GM23338 (cell line): ENCODE results near the gene ZNF790. TPM values are rescaled to one million over a fixed set of nuclear protein-coding genes. Genes with fewer than 3 reads are reported as not detected.

Experiments
- ATAC-seq: fragments of 200-7000 bp; cut with Tn5 transposase; 3 replicates; pipeline ENCODE4 v1.9.1; 2020
- DNase-seq: peaks from one replicate; pipeline ENCODE4 v3.0.0-alpha.2; 2015; ENCODE audit warnings: low spot score
- H2AFZ ChIP-seq: fragments of 200-600 bp; sonication (generic); 2 replicates; pipeline ENCODE4 v1.8.0; 2016; ENCODE audit warnings: antibody characterized with exemption, mild to moderate bottlenecking, moderate library complexity
- H3F3A ChIP-seq: fragments of 200-600 bp; sonication (generic); replicated peaks from 2 replicates; pipeline ENCODE4 v1.8.0; 2017; ENCODE audit warnings: antibody characterized with exemption, mixed run types, low read depth
- H3K27ac ChIP-seq: fragments of 200-600 bp; sonication (generic); 2 replicates; pipeline ENCODE4 v1.6.1; 2016; ENCODE audit warnings: low read depth
- H3K27me3 ChIP-seq: fragments of 200-600 bp; sonication (generic); 2 replicates; pipeline ENCODE4 v1.8.0; 2016; ENCODE audit warnings: mild to moderate bottlenecking, mixed run types, moderate library complexity; ENCODE audit not compliant: insufficient read depth
- H3K36me3 ChIP-seq: fragments of 200-600 bp; sonication (generic); 2 replicates; pipeline ENCODE4 v1.8.0; 2016; ENCODE audit warnings: mild to moderate bottlenecking; ENCODE audit not compliant: insufficient read depth
- H3K4me1 ChIP-seq: fragments of 200-600 bp; sonication (generic); 2 replicates; pipeline ENCODE4 v1.8.0; 2016; ENCODE audit warnings: mild to moderate bottlenecking, moderate library complexity; ENCODE audit not compliant: insufficient read depth
- H3K4me2 ChIP-seq: fragments of 200-600 bp; sonication (generic); 2 replicates; pipeline ENCODE4 v1.7.1; 2017; ENCODE audit warnings: mixed run types
- H3K4me3 ChIP-seq: fragments of 200-600 bp; sonication (generic); 2 replicates; pipeline ENCODE4 v1.6.1; 2016; ENCODE audit warnings: mixed run types
- H3K79me2 ChIP-seq: fragments of 200-600 bp; sonication (generic); replicated peaks from 2 replicates; pipeline ENCODE4 v1.8.0; 2017; ENCODE audit warnings: mild to moderate bottlenecking; ENCODE audit not compliant: insufficient read depth
- H3K9me2 ChIP-seq: fragments of 200-600 bp; sonication (generic); 2 replicates; pipeline ENCODE4 v1.8.0; 2017; ENCODE audit not compliant: insufficient read depth
- H4K20me1 ChIP-seq: fragments of 200-600 bp; sonication (generic); replicated peaks from 2 replicates; pipeline ENCODE4 v1.8.0; 2017; ENCODE audit warnings: mild to moderate bottlenecking; ENCODE audit not compliant: insufficient read depth
- H3K27ac Mint-ChIP-seq: 2 replicates; pipeline ENCODE4 v1.8.0; 2020; ENCODE audit warnings: inconsistent platforms, mild to moderate bottlenecking, moderate library complexity, mixed read lengths
- H3K27me3 Mint-ChIP-seq: 3 replicates; pipeline ENCODE4 v1.8.0; 2022; ENCODE audit warnings: low read depth, mild to moderate bottlenecking, moderate library complexity, mixed read lengths, inconsistent platforms; ENCODE audit not compliant: insufficient read depth, poor library complexity
- H3K36me3 Mint-ChIP-seq: 3 replicates; pipeline ENCODE4 v1.8.0; 2021; ENCODE audit warnings: low read depth, mild to moderate bottlenecking, inconsistent platforms, moderate library complexity, mixed read lengths
- H3K4me1 Mint-ChIP-seq: 3 replicates; pipeline ENCODE4 v1.8.0; 2020; ENCODE audit warnings: mild to moderate bottlenecking, inconsistent platforms, mixed read lengths
- H3K4me3 Mint-ChIP-seq: 3 replicates; pipeline ENCODE4 v1.8.0; 2021; ENCODE audit warnings: moderate library complexity, mild to moderate bottlenecking, inconsistent platforms, mixed read lengths
- H3K9me3 Mint-ChIP-seq: 3 replicates; pipeline ENCODE4 v1.8.0; 2020; ENCODE audit warnings: moderate library complexity, mild to moderate bottlenecking, inconsistent platforms, mixed read lengths
- CREB1 ChIP-seq: fragments of 250-450 bp; sonication (Bioruptor Pico); IDR thresholded peaks from 2 replicates; pipeline ENCODE4 v1.5.0; 2020; ENCODE audit warnings: low read depth, mild to moderate bottlenecking, moderate library complexity
- CTCF ChIP-seq, 2 experiments: fragments of 200-600 bp in 1 of 2; sonication (generic) in 1 of 2; conservative IDR thresholded peaks; 2 replicates each; pipeline versions ENCODE4 v1.5.1 to v1.6.1; 2016 to 2017; ENCODE audit warnings: antibody characterized with exemption in 2 of 2, low read depth in 2 of 2, mild to moderate bottlenecking in 2 of 2, moderate library complexity in 1 of 2
- ETS1 ChIP-seq: IDR thresholded peaks from 2 replicates; pipeline ENCODE4 v1.6.1; 2016; ENCODE audit warnings: antibody characterized with exemption
- EZH2 ChIP-seq: fragments of 200-600 bp; sonication (generic); IDR thresholded peaks from one replicate; pipeline ENCODE4 v1.8.0; 2017; ENCODE audit warnings: antibody characterized with exemption, mild to moderate bottlenecking, low read depth; ENCODE audit not compliant: unreplicated experiment
- EZH2phosphoT487 ChIP-seq: fragments of 200-600 bp; sonication (generic); IDR thresholded peaks from one replicate; pipeline ENCODE4 v1.8.1; 2018; ENCODE audit warnings: antibody characterized with exemption; ENCODE audit not compliant: unreplicated experiment
- JUNB ChIP-seq: IDR thresholded peaks from one replicate; pipeline ENCODE4 v1.6.1; 2016; ENCODE audit warnings: antibody characterized with exemption; ENCODE audit not compliant: unreplicated experiment
- NANOG ChIP-seq: IDR thresholded peaks from 2 replicates; pipeline ENCODE4 v1.6.1; 2016; ENCODE audit warnings: antibody characterized with exemption, borderline replicate concordance
- POLR2AphosphoS5 ChIP-seq: IDR thresholded peaks from 2 replicates; pipeline ENCODE4 v1.6.1; 2016; ENCODE audit warnings: antibody characterized with exemption, low read depth
- REST ChIP-seq: IDR thresholded peaks from one replicate; pipeline ENCODE4 v1.6.1; 2018; ENCODE audit warnings: antibody characterized with exemption; ENCODE audit not compliant: unreplicated experiment
- STAT1 ChIP-seq: IDR thresholded peaks from one replicate; pipeline ENCODE4 v1.6.1; 2016; ENCODE audit warnings: antibody characterized with exemption; ENCODE audit not compliant: unreplicated experiment
- ZNF114 ChIP-seq: fragments of 250-450 bp; sonication (Bioruptor Pico); IDR thresholded peaks from 2 replicates; pipeline ENCODE4 v1.5.0; 2020; ENCODE audit warnings: mild to moderate bottlenecking, moderate library complexity
- ZNF331 ChIP-seq: fragments of 250-450 bp; sonication (Bioruptor Pico); IDR thresholded peaks from 2 replicates; pipeline ENCODE4 v1.5.0; 2020; ENCODE audit warnings: low read depth, mild to moderate bottlenecking, moderate library complexity
- ZNF462 ChIP-seq: fragments of 250-450 bp; sonication (Bioruptor Pico); IDR thresholded peaks from 2 replicates; pipeline ENCODE4 v1.5.0; 2020; ENCODE audit warnings: mild to moderate bottlenecking, moderate library complexity
- polyA plus RNA-seq: library from polyadenylated mRNA; unstranded; fragments of >200 nt; fragmentation: Nextera tagmentation; extraction: Ambion mirVana; gene quantifications from 2 replicates; pipeline ENCODE4 v1.2.1, GENCODE V29; 2016
- total RNA-seq: library from RNA; depleted of rRNA; stranded (reverse); fragments of >200 nt; shearing (Covaris generic); gene quantifications from 2 replicates; pipeline ENCODE4 v1.2.3, GENCODE V29; 2014

ZNF790 gene
- total and polyA plus RNA-seq, 2 experiments from 2014 or later = 5.4 to 5.9 TPM

- Histone ChIP-seq H3K4me3 (peak within 1 kb of the TSS; percentile 80), H3K9me2 (no peaks in the 10 kb centered on the region), H3K36me3 (0 out of 2 replicates have a peak, but pooled peaks cover 9% of the 10 kb centered on the region), H3K79me2 (peaks cover 75% of the 10 kb centered on the region), H3F3A (no peaks in the 10 kb centered on the region), H3K27me3 (no peaks in the 10 kb centered on the region), H2AFZ (peak within 1 kb of the TSS; percentile 97), H4K20me1 (peaks cover 9% of the 10 kb centered on the region; the same call in 1 of the 2 replicates), H3K27ac (peak within 1 kb of the TSS; percentile 98), H3K4me1 (peaks cover 5% of the 10 kb centered on the region; the same call in 1 of the 2 replicates), H3K4me2 (peak within 1 kb of the TSS; percentile 84)
- H3K27me3 Mint-ChIP-seq = peaks cover 19% of the 10 kb centered on the region
- ATAC-seq = peak; percentile 84
- peaks cover 9% of the 10 kb centered on the region for H3K4me1 Mint-ChIP-seq
- TF ChIP-seq ZNF114 (CRISPR knock-in tag) = no peak
- TF ChIP-seq NANOG = no peak
- no peak for TF ChIP-seq EZH2phosphoT487
- TF ChIP-seq STAT1 = no peak
- TF ChIP-seq POLR2AphosphoS5 = peak; percentile 82
- no peak for TF ChIP-seq REST
- no peak for TF ChIP-seq CTCF (conservative IDR thresholded peaks at IDR 0.05; ENCODE audit: low read depth in 2 of 2)
- no peak for TF ChIP-seq EZH2
- no peak for TF ChIP-seq ZNF331 (CRISPR knock-in tag)
- no peak for TF ChIP-seq ZNF462 (CRISPR knock-in tag)
- no peak for TF ChIP-seq JUNB
- TF ChIP-seq CREB1 (CRISPR knock-in tag) = peak; percentile 23; the same call in 1 of the 2 replicates
- peak; percentile 95 for TF ChIP-seq ETS1
- DNase-seq = peak; percentile 98
- peak within 1 kb of the TSS; percentile 99 for H3K27ac Mint-ChIP-seq
- peaks cover 81% of the 10 kb centered on the region for H3K36me3 Mint-ChIP-seq
- H3K9me3 Mint-ChIP-seq = peaks cover 62% of the 10 kb centered on the region
- peak within 1 kb of the TSS; percentile 99 for H3K4me3 Mint-ChIP-seq
Observed at GRCh38 chr19:36772311-36773222, 65.6 kb downstream of the ZNF790 start, which contains the start of gene ZNF850. Gene ZNF850 (minus strand): TSS chr19:36772807. CDS start chr19:36762606, 10,201 bp downstream.
